ENCODE data around the gene TBX1.
"Not testable (repeated sequence)": the region's sequence is repeated elsewhere in the genome, so short reads cannot be mapped to it uniquely, and the experiment has no call there.

DNA sequence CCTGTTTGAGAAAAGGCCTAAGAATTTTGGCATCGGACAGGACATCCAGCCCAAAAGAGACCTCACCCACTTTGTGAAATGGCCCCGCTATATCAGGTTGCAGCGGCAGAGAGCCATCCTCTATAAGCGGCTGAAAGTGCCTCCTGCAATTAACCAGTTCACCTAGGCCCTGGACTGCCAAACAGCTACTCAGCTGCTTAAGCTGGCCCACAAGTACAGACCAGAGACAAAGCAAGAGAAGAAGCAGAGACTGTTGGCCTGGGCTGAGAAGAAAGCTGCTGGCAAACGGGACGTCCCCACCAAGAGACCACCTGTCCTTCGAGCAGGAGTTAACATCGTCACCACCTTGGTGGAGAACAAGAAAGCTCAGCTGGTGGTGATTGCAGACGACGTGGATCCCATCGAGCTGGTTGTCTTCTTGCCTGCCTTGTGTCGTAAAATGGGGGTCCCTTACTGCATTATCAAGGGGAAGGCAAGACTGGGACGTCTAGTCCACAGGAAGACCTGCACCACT is 31.9 kb downstream of the TBX1 start:
- TF ChIP-seq, protein P1, sequence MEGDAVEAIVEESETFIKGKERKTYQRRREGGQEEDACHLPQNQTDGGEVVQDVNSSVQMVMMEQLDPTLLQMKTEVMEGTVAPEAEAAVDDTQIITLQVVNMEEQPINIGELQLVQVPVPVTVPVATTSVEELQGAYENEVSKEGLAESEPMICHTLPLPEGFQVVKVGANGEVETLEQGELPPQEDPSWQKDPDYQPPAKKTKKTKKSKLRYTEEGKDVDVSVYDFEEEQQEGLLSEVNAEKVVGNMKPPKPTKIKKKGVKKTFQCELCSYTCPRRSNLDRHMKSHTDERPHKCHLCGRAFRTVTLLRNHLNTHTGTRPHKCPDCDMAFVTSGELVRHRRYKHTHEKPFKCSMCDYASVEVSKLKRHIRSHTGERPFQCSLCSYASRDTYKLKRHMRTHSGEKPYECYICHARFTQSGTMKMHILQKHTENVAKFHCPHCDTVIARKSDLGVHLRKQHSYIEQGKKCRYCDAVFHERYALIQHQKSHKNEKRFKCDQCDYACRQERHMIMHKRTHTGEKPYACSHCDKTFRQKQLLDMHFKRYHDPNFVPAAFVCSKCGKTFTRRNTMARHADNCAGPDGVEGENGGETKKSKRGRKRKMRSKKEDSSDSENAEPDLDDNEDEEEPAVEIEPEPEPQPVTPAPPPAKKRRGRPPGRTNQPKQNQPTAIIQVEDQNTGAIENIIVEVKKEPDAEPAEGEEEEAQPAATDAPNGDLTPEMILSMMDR (IDR thresholded peaks at IDR 0.05) = not testable (repeated sequence)
- TF ChIP-seq POLR2A (IDR thresholded peaks at IDR 0.05) = not testable (repeated sequence)

Data from prostate gland (tissue), 2 donors.